GM12801 (cell line): ENCODE measurements around the gene SURF1.

ENCODE experiments used
- CTCF ChIP-seq: IDR thresholded peaks from one replicate; pipeline ENCODE4 v1.5.1; 2011; ENCODE audit warnings: control low read depth; ENCODE audit not compliant: insufficient read length; ENCODE audit errors: extremely low read depth

The SURF1 gene

GRCh38 chr9:133320421-133320881 is 35.8 kb downstream of the SURF1 start:
- no peak for TF ChIP-seq CTCF

GRCh38 chr9:133315997-133316396 is 40.3 kb downstream of the SURF1 start:
- no peak for TF ChIP-seq CTCF

- no peak for TF ChIP-seq CTCF
Measured at GRCh38 chr9:133309608-133310007, 46.7 kb downstream of the SURF1 start.

- no peak for TF ChIP-seq CTCF
Measured at GRCh38 chr9:133307301-133307700, 49.0 kb downstream of the SURF1 start.

GRCh38 chr9:133306242-133307204 is 49.8 kb downstream of the SURF1 start:
- no peak for TF ChIP-seq CTCF

- TF ChIP-seq CTCF = no peak
Measured at GRCh38 chr9:133305731-133306130, 50.6 kb downstream of the SURF1 start.

- no peak for TF ChIP-seq CTCF
Measured at GRCh38 chr9:133304477-133305377, 51.6 kb downstream of the SURF1 start.
